Central memory CD8-positive, alpha-beta T cell (primary cell): ENCODE measurements around the gene ENC1.
A peak's percentile ranks its signal among the peaks of the same experiment; 100 is the strongest.

ENCODE experiments used
- ATAC-seq: fragments of 150-1000 bp; cut with Tn5 transposase; replicated peaks from 2 replicates; pipeline ENCODE4 v1.10.0; 2022; ENCODE audit warnings: mild to moderate bottlenecking, moderate FRiP score, moderate number of reproducible peaks; ENCODE audit not compliant: poor library complexity, severe bottlenecking; ENCODE audit errors: extremely low read depth
- DNase-seq, 2 donors: peaks; one replicate each; pipeline ENCODE4 v3.0.0; 2021; ENCODE audit warnings: low spot score in 2 of 2
- H3K27ac Mint-ChIP-seq: one replicate; pipeline ENCODE4 v1.8.0; 2022; ENCODE audit warnings: low read depth, mild to moderate bottlenecking, moderate library complexity, mixed read lengths
- H3K27me3 Mint-ChIP-seq: one replicate; pipeline ENCODE4 v1.8.0; 2022; ENCODE audit warnings: mixed read lengths
- H3K36me3 Mint-ChIP-seq: one replicate; pipeline ENCODE4 v1.8.0; 2022; ENCODE audit warnings: mild to moderate bottlenecking, moderate library complexity, mixed read lengths; ENCODE audit not compliant: insufficient read depth
- H3K4me1 Mint-ChIP-seq: one replicate; pipeline ENCODE4 v1.8.0; 2022; ENCODE audit warnings: mixed read lengths
- H3K4me3 Mint-ChIP-seq: one replicate; pipeline ENCODE4 v1.8.0; 2022; ENCODE audit warnings: mild to moderate bottlenecking, moderate library complexity, mixed read lengths
- H3K9me3 Mint-ChIP-seq: one replicate; pipeline ENCODE4 v1.8.0; 2022; ENCODE audit warnings: mixed read lengths

The ENC1 gene

GRCh38 chr5:74649421-74649973 lies 9.0 kb upstream of the ENC1 start:
- Mint-ChIP-seq H3K4me3 (no peak overlapping the region), H3K9me3 (no peaks in the 10 kb centered on the region), H3K36me3 (no peaks in the 10 kb centered on the region), H3K4me1 (peaks cover 1% of the 10 kb centered on the region), H3K27ac (no peak overlapping the region), H3K27me3 (no peaks in the 10 kb centered on the region)
- ATAC-seq (no peak), DNase-seq (no peak)

- Mint-ChIP-seq H3K4me1 (no peaks in the 10 kb centered on the region), H3K27me3 (no peaks in the 10 kb centered on the region), H3K9me3 (no peaks in the 10 kb centered on the region), H3K4me3 (no peak overlapping the region), H3K36me3 (no peaks in the 10 kb centered on the region), H3K27ac (no peak overlapping the region)
- peak in 1 of 2 donors; percentile 20 for DNase-seq
- ATAC-seq, result peak; percentile 73
Measured at GRCh38 chr5:74648835-74649293, 8.3 kb upstream of the ENC1 start.

GRCh38 chr5:74647096-74647495 lies 6.6 kb upstream of the ENC1 start:
- H3K4me3 Mint-ChIP-seq, result no peak overlapping the region
- H3K27me3 Mint-ChIP-seq, result no peaks in the 10 kb centered on the region
- no peaks in the 10 kb centered on the region for H3K9me3 Mint-ChIP-seq
- H3K4me1 Mint-ChIP-seq, result peaks cover 3% of the 10 kb centered on the region
- ATAC-seq (no peak), DNase-seq (no peak)
- H3K36me3 Mint-ChIP-seq, result no peaks in the 10 kb centered on the region
- H3K27ac Mint-ChIP-seq, result no peak overlapping the region

- no peak for ATAC-seq
- Mint-ChIP-seq H3K27me3 (no peaks in the 10 kb centered on the region), H3K36me3 (peaks cover 13% of the 10 kb centered on the region), H3K9me3 (no peaks in the 10 kb centered on the region), H3K4me1 (peaks cover 39% of the 10 kb centered on the region), H3K27ac (no peak overlapping the region), H3K4me3 (no peak overlapping the region)
- no peak for DNase-seq
Measured at GRCh38 chr5:74643111-74643562, 2.6 kb upstream of the ENC1 start.

- Mint-ChIP-seq H3K9me3 (no peaks in the 10 kb centered on the region), H3K4me1 (peaks cover 45% of the 10 kb centered on the region), H3K36me3 (peaks cover 13% of the 10 kb centered on the region), H3K27me3 (no peaks in the 10 kb centered on the region), H3K4me3 (no peak overlapping the region), H3K27ac (peak overlapping the region; percentile 54)
- DNase-seq, result no peak
- no peak for ATAC-seq
Measured at GRCh38 chr5:74642543-74642863, 2.0 kb upstream of the ENC1 start.

GRCh38 chr5:74641735-74642542 lies 1.4 kb upstream of the ENC1 start:
- DNase-seq, result peak in 1 of 2 donors; percentile 22
- ATAC-seq, result no peak
- Mint-ChIP-seq H3K27me3 (no peaks in the 10 kb centered on the region), H3K4me1 (peaks cover 51% of the 10 kb centered on the region), H3K4me3 (peak overlapping the region; percentile 92), H3K9me3 (no peaks in the 10 kb centered on the region), H3K27ac (peak overlapping the region; percentile 54), H3K36me3 (peaks cover 16% of the 10 kb centered on the region)

- H3K27me3 Mint-ChIP-seq, result no peaks in the 10 kb centered on the region
- no peaks in the 10 kb centered on the region for H3K9me3 Mint-ChIP-seq
- peaks cover 17% of the 10 kb centered on the region for H3K36me3 Mint-ChIP-seq
- H3K4me1 Mint-ChIP-seq, result peaks cover 52% of the 10 kb centered on the region
- H3K27ac Mint-ChIP-seq, result peak overlapping the region; percentile 54
- DNase-seq, result no peak
- H3K4me3 Mint-ChIP-seq, result peak overlapping the region; percentile 92
- ATAC-seq, result no peak
Measured at GRCh38 chr5:74640954-74641734, 616 bp upstream of the ENC1 start.

GRCh38 chr5:74639807-74640449 lies 600 bp downstream of the ENC1 start:
- Mint-ChIP-seq H3K4me3 (peak overlapping the region; percentile 92), H3K27me3 (no peaks in the 10 kb centered on the region), H3K4me1 (peaks cover 59% of the 10 kb centered on the region), H3K36me3 (peaks cover 22% of the 10 kb centered on the region), H3K9me3 (no peaks in the 10 kb centered on the region), H3K27ac (peak overlapping the region; percentile 54)
- ATAC-seq (peak; percentile 41), DNase-seq (peak; percentile 16 to 18)

- Mint-ChIP-seq H3K9me3 (no peaks in the 10 kb centered on the region), H3K36me3 (peaks cover 22% of the 10 kb centered on the region), H3K27me3 (no peaks in the 10 kb centered on the region), H3K27ac (peak overlapping the region; percentile 54), H3K4me1 (peaks cover 59% of the 10 kb centered on the region), H3K4me3 (peak overlapping the region; percentile 92)
- DNase-seq, result no peak
- no peak for ATAC-seq
Measured at GRCh38 chr5:74638970-74639806, 1.3 kb downstream of the ENC1 start.

- H3K27ac Mint-ChIP-seq, result peak overlapping the region; percentile 54
- no peaks in the 10 kb centered on the region for H3K27me3 Mint-ChIP-seq
- DNase-seq, result no peak
- H3K4me1 Mint-ChIP-seq, result peaks cover 59% of the 10 kb centered on the region
- peaks cover 28% of the 10 kb centered on the region for H3K36me3 Mint-ChIP-seq
- no peak for ATAC-seq
- no peaks in the 10 kb centered on the region for H3K9me3 Mint-ChIP-seq
- peak overlapping the region; percentile 92 for H3K4me3 Mint-ChIP-seq
Measured at GRCh38 chr5:74638544-74638969, 2.0 kb downstream of the ENC1 start.

- no peak for ATAC-seq
- H3K36me3 Mint-ChIP-seq, result peaks cover 32% of the 10 kb centered on the region
- H3K27ac Mint-ChIP-seq, result no peak overlapping the region
- no peaks in the 10 kb centered on the region for H3K9me3 Mint-ChIP-seq
- no peaks in the 10 kb centered on the region for H3K27me3 Mint-ChIP-seq
- H3K4me1 Mint-ChIP-seq, result peaks cover 60% of the 10 kb centered on the region
- no peak overlapping the region for H3K4me3 Mint-ChIP-seq
- no peak for DNase-seq
Measured at GRCh38 chr5:74636552-74636951, 4.0 kb downstream of the ENC1 start.

GRCh38 chr5:74636149-74636548 lies 4.4 kb downstream of the ENC1 start:
- Mint-ChIP-seq H3K4me3 (no peak overlapping the region), H3K36me3 (peaks cover 35% of the 10 kb centered on the region), H3K4me1 (peaks cover 60% of the 10 kb centered on the region), H3K9me3 (no peaks in the 10 kb centered on the region), H3K27me3 (no peaks in the 10 kb centered on the region), H3K27ac (no peak overlapping the region)
- no peak for DNase-seq
- no peak for ATAC-seq
